IPS-15b (cell line): ENCODE results near the gene KRTAP5-3.
A peak's percentile ranks its signal among the peaks of the same experiment; 100 is the strongest.
"Not testable (repeated sequence)": the region's sequence is repeated elsewhere in the genome, so short reads cannot be mapped to it uniquely, and the experiment has no call there.

Experiments used
- H3K27me3 ChIP-seq: one replicate; pipeline ENCODE4 v1.6.1; 2013; ENCODE audit warnings: low read length; ENCODE audit not compliant: control insufficient read depth, insufficient read depth
- H3K36me3 ChIP-seq: one replicate; pipeline ENCODE4 v1.6.1; 2013; ENCODE audit warnings: low read length; ENCODE audit not compliant: control insufficient read depth, insufficient read depth
- H3K4me1 ChIP-seq: one replicate; pipeline ENCODE4 v1.6.1; 2013; ENCODE audit warnings: mild to moderate bottlenecking, low read length; ENCODE audit not compliant: control insufficient read depth, insufficient read depth
- H3K4me3 ChIP-seq: one replicate; pipeline ENCODE4 v1.5.1; 2013; ENCODE audit warnings: low read depth, low read length
- H3K9ac ChIP-seq: one replicate; pipeline ENCODE4 v1.6.1; 2013; ENCODE audit warnings: low read depth, mild to moderate bottlenecking, low read length
- H3K9me3 ChIP-seq: one replicate; pipeline ENCODE4 v1.6.1; 2013; ENCODE audit warnings: mild to moderate bottlenecking, low read length; ENCODE audit not compliant: control insufficient read depth, insufficient read depth

KRTAP5-3 gene

GRCh38 chr11:1584661-1585370 lies 23.4 kb downstream of the KRTAP5-3 start, which contains the start of gene KRTAP5-1:
TSS of gene KRTAP5-1 (minus strand) at chr11:1585283. CDS start at chr11:1585249, 34 bp downstream.
- not testable (repeated sequence) for H3K4me1 ChIP-seq, H3K9me3 ChIP-seq, H3K36me3 ChIP-seq, H3K4me3 ChIP-seq, H3K9ac ChIP-seq, H3K27me3 ChIP-seq

GRCh38 chr11:1582909-1583308 lies 25.4 kb downstream of the KRTAP5-3 start:
- not testable (repeated sequence) for H3K27me3 ChIP-seq, H3K9ac ChIP-seq, H3K36me3 ChIP-seq, H3K9me3 ChIP-seq, H3K4me3 ChIP-seq, H3K4me1 ChIP-seq

GRCh38 chr11:1581976-1582375 lies 26.3 kb downstream of the KRTAP5-3 start:
- no peak overlapping the region for H3K9ac ChIP-seq
- H3K36me3 ChIP-seq = no peaks in the 10 kb centered on the region
- H3K9me3 ChIP-seq = no peaks in the 10 kb centered on the region
- no peak overlapping the region for H3K4me3 ChIP-seq
- H3K4me1 ChIP-seq = no peaks in the 10 kb centered on the region
- no peaks in the 10 kb centered on the region for H3K27me3 ChIP-seq

GRCh38 chr11:1576825-1577224 lies 31.4 kb downstream of the KRTAP5-3 start:
- no peak overlapping the region for H3K4me3 ChIP-seq
- H3K9me3 ChIP-seq = no peaks in the 10 kb centered on the region
- no peaks in the 10 kb centered on the region for H3K36me3 ChIP-seq
- H3K27me3 ChIP-seq = peaks cover 21% of the 10 kb centered on the region
- H3K4me1 ChIP-seq = peaks cover 4% of the 10 kb centered on the region
- no peak overlapping the region for H3K9ac ChIP-seq

GRCh38 chr11:1575756-1576155 lies 32.5 kb downstream of the KRTAP5-3 start:
- peaks cover 21% of the 10 kb centered on the region for H3K27me3 ChIP-seq
- not testable (repeated sequence) for H3K4me3 ChIP-seq, H3K9ac ChIP-seq, H3K4me1 ChIP-seq, H3K36me3 ChIP-seq, H3K9me3 ChIP-seq

- no peaks in the 10 kb centered on the region for H3K9me3 ChIP-seq
- peaks cover 21% of the 10 kb centered on the region for H3K27me3 ChIP-seq
- no peak overlapping the region for H3K4me3 ChIP-seq
- peaks cover 4% of the 10 kb centered on the region for H3K4me1 ChIP-seq
- no peaks in the 10 kb centered on the region for H3K36me3 ChIP-seq
- no peak overlapping the region for H3K9ac ChIP-seq
These were observed 33.4 kb downstream of the KRTAP5-3 start for GRCh38 chr11:1574933-1575242.

- Histone ChIP-seq H3K4me3 (peak overlapping the region; percentile 46), H3K9ac (no peak overlapping the region), H3K9me3 (no peaks in the 10 kb centered on the region), H3K27me3 (peaks cover 21% of the 10 kb centered on the region), H3K36me3 (no peaks in the 10 kb centered on the region), H3K4me1 (peaks cover 4% of the 10 kb centered on the region)
These were observed 33.9 kb downstream of the KRTAP5-3 start for GRCh38 chr11:1574238-1574932.

GRCh38 chr11:1573903-1574237 lies 34.4 kb downstream of the KRTAP5-3 start:
- Histone ChIP-seq H3K36me3 (no peaks in the 10 kb centered on the region), H3K9me3 (no peaks in the 10 kb centered on the region), H3K9ac (no peak overlapping the region), H3K27me3 (peaks cover 21% of the 10 kb centered on the region), H3K4me1 (peaks cover 6% of the 10 kb centered on the region), H3K4me3 (peak overlapping the region; percentile 46)

GRCh38 chr11:1573077-1573902 lies 35.0 kb downstream of the KRTAP5-3 start:
- Histone ChIP-seq H3K27me3 (peaks cover 21% of the 10 kb centered on the region), H3K4me3 (peak overlapping the region; percentile 46), H3K36me3 (no peaks in the 10 kb centered on the region), H3K4me1 (peaks cover 7% of the 10 kb centered on the region), H3K9ac (no peak overlapping the region), H3K9me3 (no peaks in the 10 kb centered on the region)

- Histone ChIP-seq H3K27me3 (peaks cover 21% of the 10 kb centered on the region), H3K9ac (no peak within 1 kb of the TSS), H3K9me3 (no peaks in the 10 kb centered on the region), H3K36me3 (no peaks in the 10 kb centered on the region), H3K4me1 (peaks cover 12% of the 10 kb centered on the region), H3K4me3 (peak within 1 kb of the TSS; percentile 55)
These were observed 35.8 kb downstream of the KRTAP5-3 start, which contains the start of gene DUSP8 for GRCh38 chr11:1572197-1573076. TSS of gene DUSP8 (minus strand) at chr11:1572271. CDS start at chr11:1565826, 6,445 bp downstream.

- Histone ChIP-seq H3K36me3 (no peaks in the 10 kb centered on the region), H3K4me1 (peaks cover 12% of the 10 kb centered on the region), H3K9me3 (no peaks in the 10 kb centered on the region), H3K9ac (no peak overlapping the region), H3K27me3 (peaks cover 21% of the 10 kb centered on the region), H3K4me3 (peak overlapping the region; percentile 55)
These were observed 36.5 kb downstream of the KRTAP5-3 start for GRCh38 chr11:1571760-1572196.
